Hematopoietic multipotent progenitor cell treated with erythropoietin and hydrocortisone succinate and interleukin-3 and kit ligand, for 15 days (in vitro differentiated cells): Measurements from ENCODE around the gene CCDC66.

Source experiments
- DNase-seq: peaks from one replicate; pipeline ENCODE4 v3.0.0-alpha.2; 2015; ENCODE audit warnings: low spot score

Gene CCDC66

GRCh38 chr3:56621681-56622080 lies 64.7 kb downstream of the CCDC66 start:
- no peak for DNase-seq

- DNase-seq, result no peak
Measured at GRCh38 chr3:56622381-56622780, 65.4 kb downstream of the CCDC66 start.

- DNase-seq, result no peak
Measured at GRCh38 chr3:56624725-56625124, 67.8 kb downstream of the CCDC66 start.

- no peak for DNase-seq
Measured at GRCh38 chr3:56629047-56629446, 72.1 kb downstream of the CCDC66 start.

GRCh38 chr3:56629451-56629850 lies 72.5 kb downstream of the CCDC66 start:
- no peak for DNase-seq

- no peak for DNase-seq
Measured at GRCh38 chr3:56630966-56631365, 74.0 kb downstream of the CCDC66 start.

GRCh38 chr3:56633181-56633580 lies 76.2 kb downstream of the CCDC66 start:
- DNase-seq, result no peak

GRCh38 chr3:56633602-56634535 lies 76.9 kb downstream of the CCDC66 start:
- DNase-seq, result no peak

- DNase-seq, result no peak
Measured at GRCh38 chr3:56645407-56645806, 88.4 kb downstream of the CCDC66 start.

GRCh38 chr3:56654460-56654859 lies 97.5 kb downstream of the CCDC66 start:
- no peak for DNase-seq

GRCh38 chr3:56655709-56656108 lies 98.7 kb downstream of the CCDC66 start:
- DNase-seq, result no peak

- no peak for DNase-seq
Measured at GRCh38 chr3:56664823-56665222, 107.8 kb downstream of the CCDC66 start.

- no peak for DNase-seq
Measured at GRCh38 chr3:56667973-56668579, 111.1 kb downstream of the CCDC66 start.
